GM12891 (cell line): ENCODE results near the gene SOD3.

Experiments used
- DNase-seq: peaks from one replicate; pipeline ENCODE4 v3.0.0; 2011; ENCODE audit warnings: low spot score; ENCODE audit not compliant: insufficient read length
- FAIRE-seq: peaks from 2 replicates; lab custom pipeline; 2011; peaks lifted over from hg19 to GRCh38; lab: Jason Lieb, UNC
- PAX5 ChIP-seq: IDR thresholded peaks from 2 replicates; pipeline ENCODE4 v1.6.1; 2011; ENCODE audit warnings: low read length, moderate library complexity, mild to moderate bottlenecking; ENCODE audit not compliant: insufficient read depth, severe bottlenecking
- POLR2A ChIP-seq: IDR thresholded peaks from 2 replicates; pipeline ENCODE4 v1.6.1; 2011; ENCODE audit warnings: low read depth, low read length, control low read depth
- POLR2AphosphoS5 ChIP-seq: IDR thresholded peaks from 2 replicates; pipeline ENCODE4 v1.6.1; 2011; ENCODE audit warnings: low read depth, low read length, control low read depth
- POU2F2 ChIP-seq: IDR thresholded peaks from 2 replicates; pipeline ENCODE4 v1.6.1; 2011; ENCODE audit warnings: low read depth, mild to moderate bottlenecking, control low read depth, low read length, moderate library complexity
- SPI1 ChIP-seq: IDR thresholded peaks from 2 replicates; pipeline ENCODE4 v1.6.1; 2011; ENCODE audit warnings: low read depth, low read length, control low read depth
- TAF1 ChIP-seq: IDR thresholded peaks from 2 replicates; pipeline ENCODE4 v1.6.1; 2011; ENCODE audit warnings: low read depth, low read length, control low read depth

Gene SOD3

GRCh38 chr4:24763631-24764297 is 31.6 kb upstream of the SOD3 start:
- no peak for FAIRE-seq
- TF ChIP-seq POLR2A (no peak), POLR2AphosphoS5 (no peak), TAF1 (no peak), PAX5 (no peak), POU2F2 (no peak), SPI1 (no peak)
- DNase-seq, result no peak

- TF ChIP-seq POU2F2 (no peak), SPI1 (no peak)
- FAIRE-seq, result no peak
Measured at GRCh38 chr4:24764345-24764744, 31.0 kb upstream of the SOD3 start.

GRCh38 chr4:24765376-24765988 is 29.9 kb upstream of the SOD3 start:
- TF ChIP-seq SPI1, result no peak
- TF ChIP-seq TAF1, result no peak
- TF ChIP-seq POU2F2, result no peak
- no peak for TF ChIP-seq PAX5
- no peak for TF ChIP-seq POLR2AphosphoS5
- no peak for TF ChIP-seq POLR2A
- FAIRE-seq (no peak), DNase-seq (no peak)

More at GRCh38 chr4:24764345-24764744, 31.0 kb upstream of the SOD3 start:
- DNase-seq, result no peak

GRCh38 chr4:24768006-24768405 is 27.4 kb upstream of the SOD3 start:
- DNase-seq, result no peak
- peak; percentile 23 for FAIRE-seq
- no peak for TF ChIP-seq PAX5
- no peak for TF ChIP-seq TAF1
- no peak for TF ChIP-seq POU2F2
- no peak for TF ChIP-seq POLR2AphosphoS5
- no peak for TF ChIP-seq SPI1
- no peak for TF ChIP-seq POLR2A

GRCh38 chr4:24768604-24769003 is 26.8 kb upstream of the SOD3 start:
- FAIRE-seq, result peak; percentile 71
- TF ChIP-seq POLR2A (no peak), POLR2AphosphoS5 (no peak), TAF1 (no peak), POU2F2 (no peak), PAX5 (no peak), SPI1 (peak; percentile 100)
- peak; percentile 11 for DNase-seq

GRCh38 chr4:24769571-24769970 is 25.8 kb upstream of the SOD3 start:
- no peak for TF ChIP-seq SPI1
- TF ChIP-seq POLR2A, result no peak
- no peak for TF ChIP-seq POU2F2
- no peak for TF ChIP-seq PAX5
- TF ChIP-seq TAF1, result no peak
- TF ChIP-seq POLR2AphosphoS5, result no peak
- DNase-seq (no peak), FAIRE-seq (no peak)

- peak; percentile 83 for FAIRE-seq
- TF ChIP-seq POLR2A (no peak), SPI1 (peak; percentile 38; the same call in 1 of the 2 replicates), POU2F2 (0 out of 2 replicates have a peak, but pooled peaks have one; percentile 12), PAX5 (peak; percentile 14), TAF1 (no peak), POLR2AphosphoS5 (no peak)
- no peak for DNase-seq
Measured at GRCh38 chr4:24770032-24770584, 25.3 kb upstream of the SOD3 start.

GRCh38 chr4:24770667-24771066 is 24.7 kb upstream of the SOD3 start:
- no peak for FAIRE-seq

GRCh38 chr4:24771241-24771640 is 24.1 kb upstream of the SOD3 start:
- no peak for TF ChIP-seq PAX5
- no peak for TF ChIP-seq POLR2AphosphoS5
- TF ChIP-seq POLR2A, result no peak
- no peak for TF ChIP-seq TAF1
- TF ChIP-seq POU2F2, result no peak
- no peak for TF ChIP-seq SPI1
- DNase-seq (no peak), FAIRE-seq (no peak)

More at GRCh38 chr4:24770667-24771066, 24.7 kb upstream of the SOD3 start:
- DNase-seq, result no peak
- no peak for TF ChIP-seq SPI1
- TF ChIP-seq POU2F2, result no peak
- TF ChIP-seq TAF1, result no peak
- TF ChIP-seq PAX5, result no peak
- no peak for TF ChIP-seq POLR2A
- no peak for TF ChIP-seq POLR2AphosphoS5

- TF ChIP-seq POU2F2, result no peak
- FAIRE-seq, result no peak
- DNase-seq, result no peak
Measured at GRCh38 chr4:24772061-24772705, 23.2 kb upstream of the SOD3 start.
